HepG2 (cell line): ENCODE measurements around the gene GUCY2D.

Experiments used
- ATM ChIP-seq: fragments of 450-650 bp; IDR thresholded peaks from 2 replicates; pipeline ENCODE4 v1.7.1; 2017; ENCODE audit warnings: mild to moderate bottlenecking, borderline replicate concordance
- IRX3 ChIP-seq: sonication (generic); formaldehyde crosslinking; IDR thresholded peaks from 2 replicates; pipeline ENCODE4 v1.8.1; 2023; ENCODE audit warnings: mild to moderate bottlenecking, low read depth, missing genetic modification reagents, borderline replicate concordance
- POLR2A ChIP-seq, 2 experiments: IDR thresholded peaks; 2 replicates each; pipeline ENCODE4 v1.6.1; 2011; ENCODE audit warnings: low read depth in 2 of 2, low read length in 2 of 2, mild to moderate bottlenecking in 1 of 2, moderate library complexity in 1 of 2; ENCODE audit not compliant: insufficient read depth in 1 of 2
- TAF1 ChIP-seq: sonication (generic); formaldehyde crosslinking; IDR thresholded peaks from 2 replicates; pipeline ENCODE4 v1.4.0; 2020; ENCODE audit warnings: missing genetic modification reagents
- ZSCAN25 ChIP-seq: sonication (generic); formaldehyde crosslinking; IDR thresholded peaks from 2 replicates; pipeline ENCODE4 v1.8.0; 2022; ENCODE audit warnings: mild to moderate bottlenecking, missing genetic modification reagents
- TF ChIP-seq, protein P1 (sequence below): sonication (generic); formaldehyde crosslinking; IDR thresholded peaks from 2 replicates; pipeline ENCODE4 v1.5.0; 2020; ENCODE audit warnings: mild to moderate bottlenecking, missing genetic modification reagents, moderate library complexity

DNA sequence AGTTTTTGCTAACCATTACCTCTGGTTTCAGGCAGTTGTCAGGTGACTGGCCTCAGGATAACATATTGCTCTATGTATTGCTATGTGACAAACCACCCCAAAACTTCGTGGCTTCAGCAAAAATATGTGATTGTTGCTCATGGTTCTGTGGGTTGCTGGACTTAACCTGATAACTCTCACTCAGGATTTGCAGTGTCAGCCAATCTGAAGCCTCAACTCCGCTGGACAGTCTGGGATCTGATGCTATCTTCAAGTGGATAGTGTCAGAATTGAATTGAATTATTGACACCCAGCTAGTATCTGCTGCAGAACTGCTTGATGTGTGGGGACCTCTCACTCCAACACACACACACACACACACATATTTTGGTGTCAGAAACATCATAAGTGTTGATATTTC is 34.7 kb upstream of the GUCY2D start:
- TF ChIP-seq, protein P1, sequence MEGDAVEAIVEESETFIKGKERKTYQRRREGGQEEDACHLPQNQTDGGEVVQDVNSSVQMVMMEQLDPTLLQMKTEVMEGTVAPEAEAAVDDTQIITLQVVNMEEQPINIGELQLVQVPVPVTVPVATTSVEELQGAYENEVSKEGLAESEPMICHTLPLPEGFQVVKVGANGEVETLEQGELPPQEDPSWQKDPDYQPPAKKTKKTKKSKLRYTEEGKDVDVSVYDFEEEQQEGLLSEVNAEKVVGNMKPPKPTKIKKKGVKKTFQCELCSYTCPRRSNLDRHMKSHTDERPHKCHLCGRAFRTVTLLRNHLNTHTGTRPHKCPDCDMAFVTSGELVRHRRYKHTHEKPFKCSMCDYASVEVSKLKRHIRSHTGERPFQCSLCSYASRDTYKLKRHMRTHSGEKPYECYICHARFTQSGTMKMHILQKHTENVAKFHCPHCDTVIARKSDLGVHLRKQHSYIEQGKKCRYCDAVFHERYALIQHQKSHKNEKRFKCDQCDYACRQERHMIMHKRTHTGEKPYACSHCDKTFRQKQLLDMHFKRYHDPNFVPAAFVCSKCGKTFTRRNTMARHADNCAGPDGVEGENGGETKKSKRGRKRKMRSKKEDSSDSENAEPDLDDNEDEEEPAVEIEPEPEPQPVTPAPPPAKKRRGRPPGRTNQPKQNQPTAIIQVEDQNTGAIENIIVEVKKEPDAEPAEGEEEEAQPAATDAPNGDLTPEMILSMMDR, result no peak
- TF ChIP-seq TAF1 (CRISPR knock-in tag) (no peak), POLR2A (IDR thresholded peaks at IDR 0.05; ENCODE audit: insufficient read depth in 1 of 2, low read depth in 2 of 2, low read length in 2 of 2) (no peak), IRX3 (CRISPR knock-in tag) (no peak), ZSCAN25 (CRISPR knock-in tag) (no peak), ATM (no peak)
